ENCODE data around the gene LRCOL1.

LRCOL1 gene

GRCh38 chr12:132581348-132582057, 28.9 kb downstream of the LRCOL1 start:
- DNase-seq = no peak

GRCh38 chr12:132580701-132581292, 29.6 kb downstream of the LRCOL1 start:
- no peak for DNase-seq

GRCh38 chr12:132579744-132580143, 30.6 kb downstream of the LRCOL1 start:
- DNase-seq = no peak

DNA sequence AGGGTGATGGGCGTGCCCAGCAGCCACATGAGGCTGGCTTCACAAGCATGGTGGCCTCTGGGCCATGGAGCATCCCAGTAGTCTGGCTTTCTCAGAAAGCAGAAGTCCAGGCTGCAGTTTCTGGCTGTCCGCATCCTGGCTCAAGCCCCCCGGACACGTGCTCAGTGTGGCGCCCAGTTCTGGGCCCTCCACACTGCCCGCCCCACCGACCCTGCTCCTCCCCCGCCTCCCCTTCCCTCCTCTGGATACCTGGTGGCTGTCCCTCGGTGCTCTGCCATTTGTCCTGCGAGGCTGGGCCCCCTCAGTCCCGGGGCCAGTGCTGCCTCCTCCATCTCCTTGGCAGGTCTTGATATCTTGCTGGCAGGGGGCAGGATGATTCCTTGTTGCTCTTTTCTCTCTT, 31.6 kb downstream of the LRCOL1 start:
- DNase-seq = no peak

GRCh38 chr12:132578118-132578517, 32.3 kb downstream of the LRCOL1 start:
- no peak for DNase-seq

GRCh38 chr12:132577191-132577920, 33.0 kb downstream of the LRCOL1 start:
- DNase-seq = no peak

GRCh38 chr12:132576701-132577100, 33.7 kb downstream of the LRCOL1 start:
- DNase-seq = no peak

GRCh38 chr12:132575661-132576060, 34.7 kb downstream of the LRCOL1 start:
- DNase-seq = no peak

GRCh38 chr12:132574271-132574996, 35.9 kb downstream of the LRCOL1 start:
- DNase-seq = no peak

GRCh38 chr12:132572801-132573760, 37.3 kb downstream of the LRCOL1 start:
- no peak for DNase-seq

GRCh38 chr12:132572106-132572505, 38.3 kb downstream of the LRCOL1 start:
- DNase-seq = no peak

DNA sequence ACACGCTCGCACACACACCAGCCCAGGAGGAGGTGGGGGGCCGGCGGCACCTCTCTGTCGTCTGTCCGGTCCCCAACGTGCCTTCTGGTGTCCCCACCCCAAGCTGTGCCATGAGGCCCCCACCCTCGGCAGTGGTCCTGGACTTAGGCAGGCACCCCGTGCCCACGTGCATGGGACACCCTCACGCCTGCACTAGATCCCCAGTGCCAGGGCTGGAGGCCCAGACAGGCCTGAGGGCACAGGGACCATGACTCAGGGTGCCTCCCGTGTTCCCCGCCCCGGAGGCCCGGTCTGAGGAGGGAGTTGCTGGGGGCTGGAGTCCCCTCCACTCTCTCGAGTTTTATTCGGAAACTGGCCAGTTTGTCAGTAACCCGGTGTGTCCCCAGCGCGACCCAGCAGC, 38.8 kb downstream of the LRCOL1 start:
- no peak for DNase-seq

- no peak for DNase-seq
Observed at GRCh38 chr12:132571051-132571450, 39.3 kb downstream of the LRCOL1 start.

- DNase-seq = no peak
Observed at GRCh38 chr12:132570635-132571034, 39.7 kb downstream of the LRCOL1 start.

DNA sequence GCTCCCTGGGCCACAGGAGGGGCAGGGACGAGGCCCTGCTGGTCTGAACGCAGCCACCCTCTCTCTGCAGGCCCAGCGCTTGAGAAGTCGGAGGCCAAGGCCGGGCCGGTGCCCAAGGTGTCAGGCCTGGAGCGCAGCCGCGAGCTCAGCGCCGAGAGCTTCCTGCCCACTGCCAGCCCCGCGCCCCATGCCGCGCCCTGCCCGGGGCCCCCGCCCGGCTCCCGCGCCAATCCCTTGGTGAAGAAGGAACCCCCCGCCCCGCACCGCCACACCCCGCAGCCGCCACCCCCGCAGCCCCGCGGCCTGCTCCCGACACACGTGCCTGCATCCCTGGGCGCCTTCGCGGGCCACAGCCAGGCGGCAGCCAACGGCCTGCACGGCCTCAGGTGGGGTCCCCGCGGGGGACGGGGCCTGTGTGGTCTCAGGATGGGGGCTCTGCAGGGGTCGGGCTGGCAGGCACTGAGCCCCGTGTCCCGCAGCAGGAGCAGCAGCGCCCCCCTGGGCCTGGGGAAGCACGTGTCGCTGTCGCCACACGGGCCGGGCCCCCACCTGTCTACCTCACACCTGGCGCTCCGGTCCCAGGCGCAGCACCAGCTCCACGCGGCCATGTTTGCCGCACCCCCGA, 40.4 kb downstream of the LRCOL1 start:
- DNase-seq = no peak

DNA sequence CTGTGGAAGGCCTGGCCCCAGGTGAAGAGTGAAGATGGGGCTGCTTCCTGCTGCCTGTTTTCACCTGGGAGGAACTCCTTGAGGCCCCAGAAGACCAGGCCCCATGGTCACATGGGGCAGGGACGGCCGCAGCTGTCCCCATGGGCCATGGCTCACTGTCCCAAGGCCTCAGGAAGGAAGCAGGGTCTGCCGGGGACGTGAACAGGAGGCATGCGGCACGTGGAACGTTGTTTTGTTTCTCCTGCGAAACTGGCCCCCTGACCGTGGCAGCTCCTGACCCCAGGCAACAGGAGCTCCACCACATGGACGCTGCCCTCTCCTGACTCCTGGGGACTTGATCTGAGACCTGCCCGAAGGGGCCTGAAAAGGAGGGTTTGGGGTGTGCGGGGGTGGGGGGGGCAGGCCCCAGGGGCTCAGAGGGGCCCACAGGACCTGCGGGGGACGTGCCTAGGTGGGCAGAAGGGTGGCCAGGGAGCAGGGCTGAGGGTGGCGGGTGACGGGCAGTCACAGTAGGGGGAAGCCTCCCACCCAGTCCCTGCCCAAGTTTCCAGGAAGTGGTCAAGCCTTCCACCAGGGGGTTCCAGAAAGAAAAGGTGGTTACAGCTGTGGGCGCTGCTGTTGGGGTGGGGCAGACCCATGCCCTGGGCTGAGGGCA, 41.4 kb downstream of the LRCOL1 start:
- no peak for DNase-seq

- DNase-seq = no peak
Observed at GRCh38 chr12:132568301-132568700, 42.1 kb downstream of the LRCOL1 start.

DNA sequence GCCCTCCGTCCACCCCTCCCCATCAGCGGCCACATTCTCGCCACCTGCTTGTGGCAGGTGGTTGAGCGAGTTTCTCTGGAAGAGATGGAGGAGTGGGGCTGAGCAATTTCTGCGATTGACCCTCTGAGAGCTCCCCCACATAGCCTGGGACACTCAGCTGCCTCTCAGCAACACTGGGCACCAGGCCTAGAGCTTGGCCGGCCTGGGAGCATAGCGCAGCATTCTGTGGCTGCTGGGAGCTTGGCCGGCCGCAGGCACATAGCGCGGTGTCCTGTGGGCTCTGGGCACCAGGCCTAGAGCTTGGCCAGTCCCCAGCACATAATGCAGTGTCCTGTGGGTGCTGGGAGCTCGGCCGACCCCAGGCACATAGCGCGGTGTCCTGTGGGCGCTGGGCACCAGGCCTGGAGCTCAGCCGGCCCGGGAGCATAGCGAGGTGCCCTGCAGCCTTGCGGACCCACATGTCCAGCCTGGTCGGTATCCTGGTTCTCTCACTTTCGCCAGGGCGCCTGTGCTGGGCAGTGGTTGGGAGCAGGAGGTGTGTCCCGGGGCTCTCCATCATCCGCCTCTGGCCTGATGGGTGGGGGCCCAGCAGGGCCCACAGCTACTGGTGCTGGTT, 43.8 kb downstream of the LRCOL1 start:
- no peak for DNase-seq

GRCh38 chr12:132565365-132565764, 45.0 kb downstream of the LRCOL1 start:
- no peak for DNase-seq

DNA sequence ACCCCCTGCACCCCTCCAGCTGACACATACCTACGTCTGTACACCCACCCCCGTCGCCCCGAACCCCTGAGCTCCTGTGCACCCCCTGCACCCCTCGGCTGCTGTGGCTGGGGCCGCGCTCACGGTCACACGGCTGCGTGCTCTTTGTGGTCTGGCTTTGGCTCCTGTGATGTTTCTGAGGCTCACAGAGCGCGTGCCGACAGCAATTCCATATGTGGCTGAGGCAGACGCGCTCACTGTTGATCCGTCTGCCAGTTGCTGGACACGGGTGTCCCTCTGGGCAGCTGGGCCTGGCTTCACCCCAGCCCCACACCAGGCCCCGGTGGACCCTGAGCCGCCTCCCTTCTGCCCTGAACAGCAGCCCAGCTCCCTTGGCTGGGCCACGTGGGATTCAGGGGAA, 46.5 kb downstream of the LRCOL1 start:
- DNase-seq = no peak

All from activated CD4-positive, alpha-beta T cell treated with anti-CD3 and anti-CD28 coated beads, Interleukin-2, amount 50 U/mL, for 16 hours (primary cell).